ENCODE data around the gene KCNG2.

- TF ChIP-seq CTCF (IDR thresholded peaks at IDR 0.05) (no peak), EZH2 (IDR thresholded peaks at IDR 0.05; ENCODE audit: borderline replicate concordance, insufficient read depth, low read depth, low read length, poor library complexity, severe bottlenecking) (no peak)
These were observed 102.1 kb downstream of the KCNG2 start for GRCh38 chr18:79899609-79900445.
